HG02885 (cell line): ENCODE measurements around the gene VSTM2B.
"Not testable (repeated sequence)": the region's sequence is repeated elsewhere in the genome, so short reads cannot be mapped to it uniquely, and the experiment has no call there.

Source experiments
- ATAC-seq: cut with Tn5 transposase; IDR thresholded peaks from one replicate; pipeline ENCODE4 v1.9.1; 2021; ENCODE audit warnings: mild to moderate bottlenecking; ENCODE audit not compliant: unreplicated experiment, poor library complexity

The VSTM2B gene

DNA sequence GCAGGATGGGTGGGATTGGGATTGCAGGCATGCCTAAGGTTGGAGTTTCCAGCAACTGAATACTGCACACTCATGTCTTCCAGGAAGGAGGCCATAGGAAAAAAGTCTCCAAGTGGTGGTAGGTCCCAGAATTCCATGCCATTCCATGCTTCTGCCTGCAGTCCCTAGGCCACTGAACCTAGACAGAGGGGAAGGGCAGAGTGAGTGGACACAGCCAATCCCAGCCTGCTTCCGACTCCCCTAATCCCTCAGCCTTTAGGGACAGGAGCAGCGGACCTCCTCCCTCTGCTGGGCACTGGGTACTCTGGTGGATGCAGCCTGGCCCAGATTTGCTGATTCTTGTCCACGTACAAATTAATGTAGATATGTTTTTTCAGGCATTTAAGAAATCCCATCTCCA is 17.0 kb downstream of the VSTM2B start:
- no peak for ATAC-seq

DNA sequence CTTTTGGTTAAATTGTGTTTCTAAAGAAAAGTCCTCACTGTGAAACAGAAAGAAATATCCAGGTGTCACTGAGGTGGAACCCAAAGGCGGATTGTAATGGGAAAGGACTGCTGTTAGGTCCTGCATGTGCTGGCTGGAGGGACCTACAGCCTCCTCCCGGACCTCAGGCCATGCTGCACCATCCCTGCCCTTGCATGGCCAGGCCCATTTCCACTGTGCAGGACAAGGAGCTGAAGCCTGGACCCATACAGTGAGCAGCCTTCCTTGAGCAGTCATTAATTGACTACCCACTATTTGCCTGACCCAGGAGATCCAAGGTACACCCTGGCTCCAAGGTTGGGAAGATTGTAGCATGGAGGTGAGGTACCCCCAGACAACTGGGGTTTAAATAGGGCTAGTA is 17.6 kb downstream of the VSTM2B start:
- ATAC-seq: no peak

DNA sequence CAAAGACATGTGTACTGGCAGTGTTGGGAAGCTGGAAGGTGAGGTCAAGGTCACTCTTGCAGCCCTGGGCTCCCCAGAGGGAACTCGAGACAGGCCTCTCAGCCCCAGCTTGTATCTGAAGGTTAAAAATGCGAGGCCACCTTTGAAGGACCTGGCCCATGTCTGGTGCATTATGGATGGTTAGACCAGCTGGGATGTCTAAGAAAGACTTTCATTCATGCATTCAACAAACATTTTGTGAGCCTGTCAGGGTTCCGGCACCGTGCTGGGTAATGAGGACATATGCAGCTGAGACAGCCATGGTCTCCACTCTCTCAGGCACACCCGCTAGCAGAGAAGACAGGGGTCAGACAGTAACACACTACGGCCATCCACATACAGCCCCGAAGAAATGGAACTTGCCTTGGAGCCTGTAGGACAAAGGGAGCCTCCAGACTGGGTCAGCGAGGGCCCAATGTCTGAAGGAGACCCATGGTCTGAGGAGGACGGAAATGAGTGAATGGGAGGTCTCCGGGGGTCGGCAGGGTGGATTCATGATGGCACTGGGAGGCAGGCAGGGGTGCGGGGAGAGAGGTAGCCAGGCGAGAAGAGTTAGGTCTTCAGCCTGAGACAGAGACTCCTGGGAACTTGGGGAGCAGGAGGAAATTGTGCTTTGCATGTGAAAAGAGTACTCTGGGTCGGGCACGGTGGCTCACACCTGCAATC is 19.0 kb downstream of the VSTM2B start:
- ATAC-seq: no peak

DNA sequence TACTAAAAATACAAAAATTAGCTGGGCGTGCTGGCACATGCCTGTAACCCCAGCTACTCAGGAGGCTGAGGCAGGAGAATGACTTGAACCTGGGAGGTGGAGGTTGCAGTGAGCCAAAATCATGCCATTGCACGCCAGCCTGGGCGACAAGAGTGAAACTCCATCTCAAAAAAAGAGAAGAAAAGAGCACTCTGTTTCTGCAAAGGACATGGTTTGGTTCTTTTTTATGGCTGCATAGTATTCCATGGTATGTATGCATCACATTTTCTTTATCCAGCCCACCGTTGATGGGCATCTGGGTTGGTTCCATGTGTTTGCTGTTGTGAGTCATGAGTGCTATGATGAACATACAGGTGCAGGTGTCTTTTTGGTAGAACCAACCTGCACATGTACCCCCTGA is 19.7 kb downstream of the VSTM2B start:
- not testable (repeated sequence) for ATAC-seq

- no peak for ATAC-seq
Observed at GRCh38 chr19:29545866-29546582, 20.2 kb downstream of the VSTM2B start.

DNA sequence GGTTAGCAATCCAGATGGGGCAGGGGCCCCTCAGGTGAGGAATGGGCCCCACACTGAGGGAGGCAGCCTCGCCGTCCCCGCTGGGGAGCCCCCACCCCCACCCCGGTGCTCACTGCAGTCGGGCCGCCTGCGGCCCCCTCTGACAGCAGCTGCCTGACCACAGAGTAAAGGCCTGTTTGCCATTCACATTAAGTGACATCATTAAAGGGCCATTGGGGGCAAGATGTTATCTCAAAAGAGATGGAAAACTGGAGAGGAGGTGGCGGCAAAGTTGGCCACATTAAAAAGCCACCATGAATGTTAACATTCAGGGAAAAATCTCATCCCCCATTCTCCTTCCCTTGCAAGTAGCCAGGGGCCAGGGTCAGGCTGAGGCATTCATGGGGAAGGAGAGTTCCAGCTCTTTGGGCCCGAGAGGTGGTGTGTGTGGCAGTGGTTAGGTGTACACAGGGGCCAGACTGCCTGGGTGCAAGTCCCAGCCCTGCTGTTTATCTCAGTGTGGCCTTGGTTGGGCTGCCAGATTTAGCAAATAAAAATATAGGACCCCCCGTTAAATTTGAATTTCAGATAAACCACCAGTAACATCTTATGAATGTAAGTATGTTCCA is 20.9 kb downstream of the VSTM2B start:
- no peak for ATAC-seq

DNA sequence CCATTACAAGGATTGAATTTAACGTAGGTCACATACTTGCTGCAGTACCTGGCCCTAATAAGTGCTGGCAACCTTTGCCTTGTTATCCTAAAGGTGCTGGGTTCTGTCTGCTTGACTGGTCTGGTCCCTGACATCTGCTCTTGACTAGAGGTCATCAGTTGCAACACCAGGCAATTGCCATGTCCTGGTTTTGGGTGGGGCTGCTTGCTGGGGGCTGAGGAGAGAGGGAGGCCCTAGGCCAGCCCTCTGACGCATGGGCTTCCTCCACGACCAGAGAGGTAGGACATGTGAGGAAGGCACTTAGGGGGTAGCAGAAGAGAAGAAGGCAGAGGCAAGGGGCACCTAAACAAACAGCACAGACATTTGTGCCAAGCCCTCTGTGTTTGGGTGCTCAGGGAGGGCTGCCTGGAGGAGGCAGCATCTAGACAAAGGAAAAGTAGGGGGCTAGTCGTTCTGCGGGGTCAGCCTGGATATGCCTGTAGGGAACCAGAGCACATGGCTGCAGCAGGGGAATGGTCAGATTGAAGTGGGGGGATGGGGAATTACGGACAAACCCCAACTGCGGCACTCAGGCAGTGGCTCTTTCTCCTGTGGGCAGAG is 21.7 kb downstream of the VSTM2B start:
- ATAC-seq: no peak

DNA sequence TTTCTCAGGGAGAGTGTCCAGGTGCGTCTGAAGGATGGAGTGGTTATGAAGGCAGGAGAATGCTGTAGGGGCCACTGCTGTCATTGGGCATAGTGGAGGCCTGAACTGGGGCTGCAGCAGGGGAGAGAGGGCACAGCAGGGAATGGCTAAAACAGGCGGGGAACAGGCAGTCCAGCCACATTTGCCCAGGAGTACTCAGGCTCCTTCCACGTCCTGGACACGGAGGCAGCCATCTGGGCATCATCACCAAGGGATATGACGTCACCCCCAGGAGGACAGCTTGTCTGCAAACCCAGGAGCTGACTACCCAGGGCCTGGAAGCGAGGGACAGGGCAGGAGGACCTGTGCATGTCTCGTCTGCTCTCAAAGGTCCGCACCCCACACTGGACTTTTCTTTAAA is 22.2 kb downstream of the VSTM2B start:
- no peak for ATAC-seq

DNA sequence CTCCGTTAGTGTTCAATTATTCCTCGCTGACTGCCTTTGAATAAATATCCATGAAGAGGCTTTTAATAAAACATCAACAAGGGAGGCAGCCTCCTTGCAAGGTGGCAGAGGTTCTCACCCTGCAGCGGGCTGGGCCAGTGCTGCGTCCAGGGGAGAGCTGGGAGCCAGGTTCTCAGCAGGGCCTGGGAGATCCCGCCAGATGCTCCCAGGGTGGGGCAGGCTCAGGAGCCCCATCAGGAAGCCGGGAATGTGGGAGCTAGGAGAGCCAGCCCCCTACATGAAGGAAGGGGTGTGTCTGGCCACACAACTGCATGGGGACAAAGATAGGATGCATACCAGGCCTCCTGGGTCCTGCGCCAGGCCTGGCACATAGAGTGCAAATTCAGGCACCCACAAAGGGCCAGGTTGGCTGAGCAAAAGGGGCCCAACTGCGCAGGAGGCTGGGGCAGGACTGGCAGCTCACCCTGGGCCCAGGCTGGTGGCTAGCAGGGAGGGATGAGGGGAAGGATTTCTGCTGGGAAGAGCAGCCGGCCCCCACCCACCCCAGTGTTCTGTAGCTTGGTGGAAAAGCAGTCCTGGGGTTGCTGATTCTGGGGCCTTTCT is 22.8 kb downstream of the VSTM2B start:
- ATAC-seq: no peak

- no peak for ATAC-seq
Observed at GRCh38 chr19:29549105-29550070, 23.6 kb downstream of the VSTM2B start.

DNA sequence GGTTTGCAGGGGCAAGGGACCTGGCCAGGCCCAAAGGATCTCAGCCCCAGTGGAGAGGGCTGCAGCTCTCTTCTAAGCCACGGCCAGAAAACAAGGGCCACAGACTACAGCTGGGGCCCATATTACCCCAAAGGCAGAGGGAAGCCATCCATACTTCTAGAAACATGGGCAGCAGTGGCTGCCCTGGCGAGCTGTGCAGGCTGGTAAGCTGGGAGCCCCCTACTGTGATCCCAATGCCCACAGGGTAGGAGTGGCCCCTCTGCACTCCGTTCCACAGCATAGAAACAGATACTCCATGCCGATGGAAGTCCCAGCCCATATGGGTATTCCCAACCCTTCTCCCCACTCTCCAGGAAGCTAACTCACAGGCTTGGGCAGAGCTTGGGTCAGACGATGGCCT is 25.1 kb downstream of the VSTM2B start:
- ATAC-seq: no peak

GRCh38 chr19:29551774-29552173 is 26.0 kb downstream of the VSTM2B start:
- ATAC-seq: no peak

DNA sequence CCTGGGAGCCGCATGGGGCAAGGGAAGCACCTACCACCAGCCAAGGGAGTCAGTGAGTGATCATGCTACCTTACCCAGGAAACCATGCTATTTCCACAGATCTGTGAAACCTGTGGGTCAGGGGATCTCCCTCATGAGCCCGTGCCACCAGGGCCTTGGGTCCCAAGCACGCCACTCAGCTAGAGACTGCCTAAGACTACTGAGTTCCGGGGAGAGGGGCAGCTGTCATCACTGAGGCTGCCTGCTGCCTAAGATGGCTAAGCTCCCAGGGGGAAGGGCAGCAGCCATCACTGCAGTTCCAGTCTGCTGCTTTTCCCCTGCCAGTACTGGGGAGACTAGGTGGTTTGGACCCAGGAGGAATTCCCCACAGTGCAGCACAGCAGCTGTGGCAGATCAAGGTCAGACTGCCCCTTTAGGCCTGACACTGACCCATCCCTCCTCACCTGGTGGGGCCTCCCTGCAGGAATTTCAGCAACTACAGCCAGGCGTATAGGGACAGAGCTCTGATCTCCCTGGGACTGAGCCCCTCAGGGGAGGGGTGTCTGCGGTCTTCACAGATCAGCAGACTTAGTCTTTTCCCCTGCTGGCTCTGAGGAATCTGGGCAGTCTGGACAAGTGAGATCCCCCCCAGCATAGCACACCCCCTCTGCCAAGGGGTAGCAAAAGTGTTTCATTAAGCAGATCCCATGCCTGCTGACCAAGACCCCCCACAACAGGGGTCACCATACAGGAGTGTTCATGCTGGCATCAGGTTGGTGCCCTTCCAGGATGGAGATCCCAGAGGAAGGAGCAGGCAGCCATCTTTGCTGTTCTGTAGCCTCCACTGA is 26.9 kb downstream of the VSTM2B start:
- no peak for ATAC-seq

DNA sequence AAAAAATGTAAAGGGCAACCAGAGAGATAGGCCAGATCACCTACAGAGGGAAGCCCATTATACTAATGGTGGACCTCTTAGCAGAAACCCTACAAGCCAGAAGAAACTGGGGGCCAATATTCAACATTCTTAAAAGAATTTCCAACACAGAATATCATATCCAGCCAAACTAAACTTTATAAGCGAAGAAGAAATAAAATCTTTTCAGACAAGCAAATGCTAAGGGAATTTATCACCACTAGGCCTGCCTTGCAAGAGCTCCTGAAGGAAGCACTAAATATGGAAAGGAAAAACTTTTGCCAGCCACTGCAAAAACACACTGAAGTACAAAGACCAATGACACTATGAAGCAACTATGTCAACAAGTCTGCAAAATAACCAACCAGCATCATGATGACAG is 28.4 kb downstream of the VSTM2B start:
- ATAC-seq: no peak

- not testable (repeated sequence) for ATAC-seq
Observed at GRCh38 chr19:29559110-29559509, 33.3 kb downstream of the VSTM2B start.

GRCh38 chr19:29559743-29560142 is 33.9 kb downstream of the VSTM2B start:
- ATAC-seq: no peak

- no peak for ATAC-seq
Observed at GRCh38 chr19:29560313-29561075, 34.7 kb downstream of the VSTM2B start.

GRCh38 chr19:29561601-29562000 is 35.8 kb downstream of the VSTM2B start:
- no peak for ATAC-seq
